ACHN (cell line): ENCODE results near the gene MAPKBP1.
"Not testable (repeated sequence)": the region's sequence is repeated elsewhere in the genome, so short reads cannot be mapped to it uniquely, and the experiment has no call there.

ENCODE experiments used
- DNase-seq: peaks from one replicate; pipeline ENCODE4 v3.0.0-alpha.2; 2015
- in situ Hi-C: cut with HindIII; loops from 2 replicates; pipeline ENCODE4 v1.10.0; 2017; ENCODE audit warnings: low sequenced_read_pairs, low pct_ligation_motif_present, low pct_unique_long_range_greater_than_20kb

Gene MAPKBP1

GRCh38 chr15:41822471-41822870 is 48.2 kb downstream of the MAPKBP1 start:
- DNase-seq, result no peak
- in situ Hi-C loops, result no loop called here

- in situ Hi-C loops, result no loop called here
- no peak for DNase-seq
Observed at GRCh38 chr15:41822957-41823356, 48.7 kb downstream of the MAPKBP1 start.

GRCh38 chr15:41823502-41823901 is 49.2 kb downstream of the MAPKBP1 start:
- in situ Hi-C loops, result no loop called here
- DNase-seq, result no peak

GRCh38 chr15:41824062-41824745 is 49.9 kb downstream of the MAPKBP1 start:
- in situ Hi-C loops, result no loop called here
- DNase-seq, result no peak

GRCh38 chr15:41825145-41825544 is 50.9 kb downstream of the MAPKBP1 start:
- no peak for DNase-seq
- in situ Hi-C loops, result no loop called here

- DNase-seq, result no peak
- in situ Hi-C loops, result no loop called here
Observed at GRCh38 chr15:41825572-41826535, 51.6 kb downstream of the MAPKBP1 start.

GRCh38 chr15:41827290-41827879 is 53.1 kb downstream of the MAPKBP1 start:
- in situ Hi-C loops, result no loop called here
- no peak for DNase-seq

GRCh38 chr15:41827880-41828806 is 53.9 kb downstream of the MAPKBP1 start, which contains the start of gene JMJD7:
Gene JMJD7, plus strand, starts transcription at chr15:41828092. Its CDS starts 33 bp downstream, at chr15:41828125.
- in situ Hi-C loops, result no loop called here
- DNase-seq, result peak; percentile 81

GRCh38 chr15:41828807-41829141 is 54.5 kb downstream of the MAPKBP1 start:
- in situ Hi-C loops, result no loop called here
- DNase-seq, result no peak

GRCh38 chr15:41829959-41830646 is 55.8 kb downstream of the MAPKBP1 start:
- no peak for DNase-seq
- in situ Hi-C loops, result no loop called here

- in situ Hi-C loops, result not testable (repeated sequence)
- DNase-seq, result peak; percentile 4
Observed at GRCh38 chr15:41831291-41831690, 57.0 kb downstream of the MAPKBP1 start.

- no peak for DNase-seq
- in situ Hi-C loops, result no loop called here
Observed at GRCh38 chr15:41832208-41832607, 57.9 kb downstream of the MAPKBP1 start.

GRCh38 chr15:41832875-41833274 is 58.6 kb downstream of the MAPKBP1 start:
- in situ Hi-C loops, result no loop called here
- DNase-seq, result no peak

- in situ Hi-C loops, result no loop called here
- no peak for DNase-seq
Observed at GRCh38 chr15:41834096-41834495, 59.8 kb downstream of the MAPKBP1 start.

- in situ Hi-C loops, result no loop called here
- no peak for DNase-seq
Observed at GRCh38 chr15:41836073-41836472, 61.8 kb downstream of the MAPKBP1 start.

- no peak for DNase-seq
- in situ Hi-C loops, result no loop called here
Observed at GRCh38 chr15:41836713-41837454, 62.6 kb downstream of the MAPKBP1 start.

- in situ Hi-C loops, result no loop called here
- no peak for DNase-seq
Observed at GRCh38 chr15:41838400-41838897, 64.2 kb downstream of the MAPKBP1 start, which contains the start of gene PLA2G4B. Gene PLA2G4B, plus strand, starts transcription at chr15:41838847. Its CDS starts 67 bp downstream, at chr15:41838914.
